ENCODE measurements around the gene TBXT.

The TBXT gene

DNA sequence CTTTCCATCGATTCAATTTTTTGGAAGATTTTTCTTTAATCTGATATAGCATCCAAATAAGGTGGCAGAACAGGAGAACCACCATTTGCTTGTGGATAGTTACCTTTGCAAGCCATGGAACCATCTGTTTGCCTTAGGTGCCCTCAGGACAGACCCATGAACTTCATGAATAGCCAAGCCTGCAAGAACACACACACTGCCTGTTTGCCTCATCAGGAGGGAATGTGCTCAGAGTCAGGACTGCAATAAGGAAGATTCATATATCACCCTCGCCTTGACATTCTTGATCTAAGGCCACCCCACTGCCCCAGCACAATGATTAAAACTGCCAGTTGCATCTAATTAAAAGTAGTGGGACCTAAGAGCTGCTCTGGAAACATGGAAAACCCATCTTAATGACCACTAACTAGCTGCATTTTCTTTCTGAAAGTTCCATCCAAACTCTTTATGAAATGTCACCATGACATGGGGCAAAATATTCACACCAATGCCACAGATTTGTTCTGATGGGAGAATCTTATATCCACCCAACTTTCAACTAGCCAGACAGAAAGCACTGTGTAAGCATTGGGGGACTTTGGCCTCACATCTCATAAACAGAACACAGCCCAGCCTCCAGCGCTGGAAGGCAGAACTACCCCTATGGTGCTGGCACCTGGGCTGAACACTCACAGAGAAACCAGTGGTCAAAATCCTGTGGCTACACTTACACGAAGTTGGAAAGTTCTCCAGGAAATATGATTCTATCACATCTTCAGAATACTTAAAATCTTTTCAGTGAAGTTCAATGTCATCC is 48.3 kb downstream of the TBXT start:
- no peak for DNase-seq (ENCODE audit: low read depth in 2 of 3, low spot score in 1 of 3)

DNA sequence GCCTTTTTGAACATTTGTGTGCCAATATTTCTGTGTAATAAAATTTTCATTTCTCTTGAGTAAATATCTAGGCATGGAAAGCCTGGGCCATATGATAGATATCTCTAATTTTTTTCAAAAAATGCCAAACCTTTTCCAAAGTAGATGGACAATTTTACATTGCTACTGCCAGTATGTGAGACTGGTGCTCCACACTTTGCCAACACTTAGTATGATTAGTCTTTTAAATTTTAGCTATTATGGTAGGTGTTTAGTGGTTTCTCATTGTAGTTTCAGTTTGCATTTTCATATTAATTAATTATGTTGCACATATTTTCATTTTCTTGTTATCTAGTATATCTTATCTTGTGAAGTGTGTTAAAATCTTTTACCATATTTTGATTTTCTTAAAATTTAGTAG is 52.0 kb downstream of the TBXT start:
- no peak for DNase-seq (ENCODE audit: low read depth in 2 of 3, low spot score in 1 of 3)

DNA sequence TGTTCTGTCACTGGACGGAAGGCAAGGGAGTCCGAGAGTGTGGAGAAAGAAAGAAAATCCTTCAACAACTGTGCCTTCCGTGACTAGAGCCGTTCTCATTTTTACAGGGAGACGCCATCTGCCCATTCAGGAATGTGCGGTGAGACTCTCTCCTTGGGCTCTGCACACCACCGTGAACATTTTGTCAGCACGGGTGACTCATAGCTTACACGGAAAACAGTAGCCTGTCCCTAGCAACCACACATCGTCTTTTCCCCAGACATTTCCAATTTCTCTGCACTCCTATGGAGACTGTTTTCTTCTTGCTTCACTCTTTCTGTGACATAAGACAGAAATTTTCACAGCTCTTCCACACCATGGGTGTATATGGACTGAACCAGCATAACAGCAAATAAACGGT is 55.1 kb downstream of the TBXT start:
- DNase-seq (ENCODE audit: low read depth in 2 of 3, low spot score in 1 of 3) = no peak

DNA sequence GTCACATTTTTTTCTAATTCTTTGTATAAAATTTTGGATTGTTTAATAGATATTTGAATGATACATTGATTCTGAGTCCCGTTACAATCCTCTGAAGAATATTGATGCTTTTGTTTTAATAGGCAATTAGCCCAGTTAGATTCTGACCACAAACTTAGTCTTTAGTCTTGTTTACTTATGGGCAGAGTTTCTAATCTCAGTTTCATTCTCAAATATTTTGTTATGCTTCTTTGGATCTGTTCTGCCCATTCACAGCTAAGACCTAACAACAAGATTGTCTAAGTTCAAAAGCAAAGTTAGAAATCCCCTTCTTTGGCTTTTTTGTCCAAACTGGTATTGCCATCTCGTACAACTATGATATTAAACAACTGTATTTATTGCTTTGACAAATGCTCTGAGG is 58.0 kb downstream of the TBXT start:
- no peak for DNase-seq (ENCODE audit: low read depth in 2 of 3, low spot score in 1 of 3)
